Stimulated activated CD8-positive, alpha-beta memory T cell treated with anti-CD3 and anti-CD28 coated beads, Interleukin-4, amount 100 ng/mL, for 48 hours (primary cell): ENCODE measurements around the gene HPDL.
"Not testable (repeated sequence)": the region's sequence is repeated elsewhere in the genome, so short reads cannot be mapped to it uniquely, and the experiment has no call there.

Experiments
- DNase-seq: peaks from one replicate; pipeline ENCODE4 v3.0.0-alpha.2; 2020

HPDL gene

DNA sequence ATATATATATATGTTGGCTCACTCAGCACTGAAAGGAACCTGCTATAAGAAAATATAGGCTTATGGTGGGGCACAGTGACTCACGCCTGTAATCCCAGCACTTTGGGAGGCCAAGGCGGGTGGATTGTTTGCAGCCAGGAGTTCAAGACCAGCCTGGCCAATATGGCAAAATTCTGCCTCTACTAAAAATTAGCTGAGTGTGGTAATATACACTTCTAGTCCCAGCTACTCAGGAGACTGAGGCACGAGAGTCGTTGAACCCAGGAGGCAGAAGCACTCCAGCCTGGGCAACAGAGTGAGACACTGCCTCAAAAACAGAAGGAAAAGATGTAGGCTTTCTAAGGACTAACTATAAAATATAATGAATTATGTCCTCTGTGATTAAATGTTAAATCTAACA is 28.1 kb downstream of the HPDL start:
- DNase-seq = no peak

DNA sequence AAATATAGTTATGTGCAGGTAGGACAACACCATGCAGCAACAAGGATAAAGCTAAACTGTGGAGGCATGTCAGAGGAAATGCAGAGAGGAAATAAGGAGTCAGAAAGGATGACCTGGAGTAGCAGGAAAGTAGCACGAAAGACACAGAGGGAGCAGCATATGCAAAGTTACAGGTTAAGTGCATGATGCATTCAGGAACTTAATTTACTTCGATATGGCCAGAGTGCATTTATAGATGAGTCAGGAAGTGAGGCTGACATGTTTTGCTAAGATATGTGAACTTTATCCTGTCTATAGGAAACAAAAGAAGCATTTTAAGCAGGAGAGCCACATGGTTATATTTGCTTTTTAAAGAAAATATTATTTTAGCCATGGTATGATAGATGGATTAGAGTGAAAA is 29.0 kb downstream of the HPDL start:
- no peak for DNase-seq

DNA sequence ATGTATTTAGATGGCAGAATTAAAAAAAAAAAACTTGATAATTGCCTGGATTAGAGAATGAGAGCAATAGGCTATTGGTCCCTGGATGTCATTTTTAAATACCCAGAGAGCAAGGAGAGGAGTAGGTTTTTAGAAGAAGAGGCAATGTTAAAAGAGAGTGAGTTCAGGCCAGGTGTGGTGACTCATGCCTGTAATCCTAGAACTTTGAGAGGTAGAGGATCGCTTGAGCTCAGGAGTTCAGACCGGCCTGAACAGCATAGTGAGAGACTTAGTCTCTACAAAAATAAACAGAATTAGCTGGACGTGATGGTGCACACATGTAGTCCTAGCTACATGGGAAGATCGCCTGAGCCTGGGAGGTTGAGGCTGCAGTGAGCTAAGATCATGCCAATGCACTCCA is 29.5 kb downstream of the HPDL start:
- DNase-seq = no peak

DNA sequence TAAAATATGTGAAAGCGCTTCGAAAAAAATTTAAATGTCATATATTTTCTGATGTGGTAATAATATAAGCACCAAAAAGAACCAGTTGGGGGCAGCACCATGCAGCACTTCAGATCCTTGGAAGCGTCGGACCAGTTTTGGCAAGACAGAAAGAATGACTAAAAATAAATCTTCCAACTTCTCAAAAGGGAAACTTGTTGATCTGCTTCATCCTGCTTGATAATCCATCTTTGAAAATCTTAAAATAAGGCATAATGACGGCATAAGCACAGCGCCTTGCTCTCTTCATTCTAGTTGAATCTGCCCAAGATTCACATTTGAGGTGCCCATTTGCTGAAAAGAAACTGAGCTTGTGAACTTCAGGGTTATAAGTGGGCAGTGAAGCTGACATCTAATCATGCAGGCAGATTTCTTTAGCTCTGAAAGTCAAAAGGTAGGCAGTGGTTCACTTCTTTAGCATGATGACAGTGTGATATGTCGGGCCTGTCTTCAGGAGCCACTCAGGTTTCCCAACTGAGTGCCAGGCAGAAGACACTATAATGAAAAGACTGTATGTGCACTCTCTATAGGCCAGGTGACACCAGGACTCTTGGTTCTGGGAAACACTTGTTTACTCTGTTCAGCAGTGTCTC is 33.3 kb downstream of the HPDL start:
- peak; percentile 64 for DNase-seq

DNA sequence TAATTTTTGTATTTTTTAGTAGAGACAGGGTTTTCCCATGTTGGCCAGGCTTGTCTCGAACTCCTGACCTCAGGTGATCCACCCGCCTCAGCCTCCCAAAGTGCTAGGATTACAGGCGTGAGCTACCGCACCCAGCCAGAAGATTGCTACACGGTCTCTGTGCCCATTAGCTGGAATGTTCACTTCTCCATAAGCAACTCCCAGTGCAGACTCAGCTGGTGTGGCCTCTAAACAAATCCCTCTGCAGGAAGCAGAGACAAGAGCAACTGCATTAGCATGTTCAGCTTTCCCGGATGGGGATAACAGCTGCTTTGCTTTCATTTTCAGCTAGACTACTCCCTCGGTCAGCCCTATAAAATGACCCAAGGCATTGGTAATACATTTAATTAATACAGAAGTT is 34.3 kb downstream of the HPDL start:
- DNase-seq = not testable (repeated sequence)

DNA sequence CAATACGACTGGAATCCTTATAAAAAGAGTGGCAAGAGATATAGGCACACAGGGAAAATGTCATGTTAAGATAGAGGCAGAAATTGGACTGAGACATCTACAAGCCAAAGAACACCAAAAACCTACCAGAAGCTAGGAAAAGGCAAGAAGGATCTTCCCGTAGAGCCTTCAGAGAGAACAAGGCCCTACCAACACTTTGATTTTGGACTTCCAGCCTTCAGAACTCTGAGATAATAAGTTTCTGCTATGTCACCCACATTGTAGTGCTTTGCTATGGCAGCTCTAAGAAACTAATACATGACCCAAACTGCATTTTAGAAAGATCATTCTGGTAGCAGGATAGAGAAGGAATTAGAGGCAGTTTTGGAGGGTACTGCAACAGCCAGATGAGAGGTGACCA is 37.6 kb downstream of the HPDL start:
- DNase-seq = no peak

DNA sequence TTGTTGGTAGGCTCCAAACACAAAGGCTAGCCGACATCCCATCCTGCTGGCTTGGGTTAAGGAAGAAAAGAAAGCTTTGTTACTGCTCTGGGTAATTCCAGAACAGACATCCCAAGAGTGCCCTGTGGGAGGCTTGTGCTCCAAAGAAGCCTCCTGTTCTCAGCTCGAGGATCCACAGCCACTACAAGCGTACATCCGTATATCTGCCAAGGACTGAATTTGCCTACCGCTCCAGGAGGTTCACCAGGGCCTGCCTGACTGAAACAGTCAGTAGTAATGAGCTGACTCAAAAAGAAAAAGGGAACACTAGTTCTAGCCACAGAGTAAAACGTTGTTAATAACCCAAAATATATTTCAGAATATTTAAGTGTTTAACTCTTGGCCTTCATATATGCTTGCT is 38.4 kb downstream of the HPDL start:
- DNase-seq = no peak

DNA sequence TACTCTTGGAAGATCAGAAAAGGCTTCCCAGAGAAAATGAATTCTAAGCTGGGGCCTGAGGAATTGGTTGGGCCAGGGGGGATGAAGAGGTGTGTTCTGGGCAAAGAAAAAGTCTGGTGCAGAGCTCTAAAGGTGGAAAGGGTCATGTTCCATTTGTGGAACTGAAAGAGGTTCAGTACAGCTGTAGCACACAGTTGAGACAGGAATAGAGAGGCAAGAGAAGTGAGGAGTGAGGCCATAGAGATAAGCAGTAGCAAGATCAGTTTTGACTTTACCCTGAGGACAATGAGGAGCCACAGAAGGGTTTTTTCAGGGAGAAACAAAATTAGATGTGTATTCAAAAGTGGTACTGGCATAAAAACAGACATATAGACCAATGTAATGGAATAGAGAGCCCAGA is 43.9 kb downstream of the HPDL start:
- no peak for DNase-seq

DNA sequence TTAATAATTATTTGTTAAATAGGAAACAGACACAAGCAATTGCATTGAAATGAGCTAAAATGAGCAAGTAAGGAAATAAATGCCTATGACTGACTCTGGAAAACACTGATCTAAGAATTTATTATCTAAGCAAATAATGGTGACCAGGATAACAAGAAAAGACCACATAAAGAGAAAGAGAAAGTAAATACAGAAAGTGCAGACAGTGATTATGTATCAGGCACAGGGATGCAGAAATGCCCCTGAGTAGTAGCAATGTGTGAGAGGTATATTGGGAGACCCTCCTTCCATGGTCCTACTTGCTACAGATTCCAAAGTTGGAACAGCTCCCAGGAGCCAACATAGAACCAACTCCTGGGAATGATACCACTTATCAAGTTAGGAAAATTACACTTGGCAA is 46.9 kb downstream of the HPDL start:
- DNase-seq = no peak

DNA sequence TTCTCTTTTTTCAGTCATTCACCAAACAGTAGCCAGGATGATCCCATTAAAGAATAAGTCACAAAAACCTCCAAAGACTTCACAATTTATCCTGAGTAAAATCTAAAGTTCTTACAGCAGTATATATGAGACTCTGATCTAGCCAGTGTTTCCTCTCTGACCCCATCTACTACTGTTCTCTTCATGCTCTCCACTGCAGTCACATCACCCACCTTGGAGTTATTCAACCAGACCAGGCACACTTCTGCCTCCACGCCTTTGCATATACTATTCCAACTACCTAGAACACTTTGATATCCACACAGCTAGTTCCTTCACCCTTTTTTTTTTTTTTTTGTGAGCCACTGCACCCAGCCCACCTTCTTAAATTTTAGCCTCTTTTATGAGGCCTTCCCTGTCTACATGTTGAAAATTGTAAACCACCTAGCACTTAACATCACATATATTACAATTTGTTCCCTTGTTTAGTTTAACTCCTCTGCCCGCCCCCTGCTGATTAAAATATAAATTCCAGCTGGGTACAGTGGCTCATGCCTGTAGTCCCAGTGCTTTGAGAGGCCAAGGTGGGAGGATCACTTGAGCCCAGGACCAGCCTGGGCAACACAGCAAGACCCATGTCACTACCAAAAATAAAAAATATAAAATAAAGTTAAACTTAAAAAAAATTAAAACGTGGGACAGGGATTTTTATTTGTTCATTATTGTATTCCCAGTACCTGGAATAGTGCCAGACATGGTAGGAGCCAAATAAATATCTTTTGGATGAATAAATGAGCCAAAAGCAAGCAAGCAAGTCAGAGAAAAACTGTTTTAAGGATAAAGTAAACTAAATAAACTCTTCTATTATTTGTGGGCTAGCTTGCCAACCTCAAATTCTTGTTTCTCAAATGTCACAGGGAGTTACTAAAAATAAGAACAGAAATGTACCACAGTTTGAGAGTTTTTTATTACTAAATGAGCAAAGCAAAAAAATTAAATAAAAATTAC is 48.7 kb downstream of the HPDL start:
- DNase-seq = no peak

DNA sequence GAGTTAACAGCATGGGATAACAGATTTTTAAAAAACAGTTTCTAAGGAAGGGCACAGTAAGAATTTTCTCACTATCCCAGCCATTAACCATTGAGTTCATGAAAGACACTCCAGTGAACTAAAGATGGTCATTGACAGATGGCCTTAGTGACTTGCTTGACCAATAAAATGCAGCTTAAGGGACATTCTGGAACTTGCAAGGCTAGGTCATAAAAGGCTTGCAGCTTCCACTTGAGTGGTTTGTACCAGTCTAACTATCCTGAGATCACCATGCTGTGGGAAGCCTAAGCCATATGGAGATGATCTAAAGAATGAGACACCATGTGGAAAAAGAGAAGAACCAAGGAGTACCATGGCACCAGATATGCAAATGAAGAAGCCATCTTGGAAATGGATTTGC is 51.5 kb downstream of the HPDL start:
- DNase-seq = no peak
